ENCODE data around the gene TPP1.

The TPP1 gene

GRCh38 chr11:6646071-6646470, 26.8 kb upstream of the TPP1 start:
- TF ChIP-seq ZNF8 (CRISPR knock-in tag; IDR thresholded peaks at IDR 0.05): no peak
- no peak for TF ChIP-seq ZFP3 (CRISPR knock-in tag; IDR thresholded peaks at IDR 0.05)
- no peak for TF ChIP-seq BACH2 (CRISPR knock-in tag; IDR thresholded peaks at IDR 0.05; ENCODE audit: borderline replicate concordance)
- TF ChIP-seq ZNF70 (CRISPR knock-in tag; IDR thresholded peaks at IDR 0.05): no peak
- TF ChIP-seq ZC3H10 (CRISPR knock-in tag; IDR thresholded peaks at IDR 0.05): no peak
- TF ChIP-seq ESRRG (CRISPR knock-in tag; IDR thresholded peaks at IDR 0.05): no peak
- no peak for TF ChIP-seq RARB (CRISPR knock-in tag; IDR thresholded peaks at IDR 0.05)
- TF ChIP-seq ZFP30 (CRISPR knock-in tag; IDR thresholded peaks at IDR 0.05): no peak
- TF ChIP-seq ZNF565 (CRISPR knock-in tag; conservative IDR thresholded peaks at IDR 0.05; ENCODE audit: low read depth): no peak
- TF ChIP-seq SNAI2 (CRISPR knock-in tag; IDR thresholded peaks at IDR 0.05): no peak
- TF ChIP-seq, protein P1, sequence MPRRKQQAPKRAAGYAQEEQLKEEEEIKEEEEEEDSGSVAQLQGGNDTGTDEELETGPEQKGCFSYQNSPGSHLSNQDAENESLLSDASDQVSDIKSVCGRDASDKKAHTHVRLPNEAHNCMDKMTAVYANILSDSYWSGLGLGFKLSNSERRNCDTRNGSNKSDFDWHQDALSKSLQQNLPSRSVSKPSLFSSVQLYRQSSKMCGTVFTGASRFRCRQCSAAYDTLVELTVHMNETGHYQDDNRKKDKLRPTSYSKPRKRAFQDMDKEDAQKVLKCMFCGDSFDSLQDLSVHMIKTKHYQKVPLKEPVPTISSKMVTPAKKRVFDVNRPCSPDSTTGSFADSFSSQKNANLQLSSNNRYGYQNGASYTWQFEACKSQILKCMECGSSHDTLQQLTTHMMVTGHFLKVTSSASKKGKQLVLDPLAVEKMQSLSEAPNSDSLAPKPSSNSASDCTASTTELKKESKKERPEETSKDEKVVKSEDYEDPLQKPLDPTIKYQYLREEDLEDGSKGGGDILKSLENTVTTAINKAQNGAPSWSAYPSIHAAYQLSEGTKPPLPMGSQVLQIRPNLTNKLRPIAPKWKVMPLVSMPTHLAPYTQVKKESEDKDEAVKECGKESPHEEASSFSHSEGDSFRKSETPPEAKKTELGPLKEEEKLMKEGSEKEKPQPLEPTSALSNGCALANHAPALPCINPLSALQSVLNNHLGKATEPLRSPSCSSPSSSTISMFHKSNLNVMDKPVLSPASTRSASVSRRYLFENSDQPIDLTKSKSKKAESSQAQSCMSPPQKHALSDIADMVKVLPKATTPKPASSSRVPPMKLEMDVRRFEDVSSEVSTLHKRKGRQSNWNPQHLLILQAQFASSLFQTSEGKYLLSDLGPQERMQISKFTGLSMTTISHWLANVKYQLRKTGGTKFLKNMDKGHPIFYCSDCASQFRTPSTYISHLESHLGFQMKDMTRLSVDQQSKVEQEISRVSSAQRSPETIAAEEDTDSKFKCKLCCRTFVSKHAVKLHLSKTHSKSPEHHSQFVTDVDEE (CRISPR knock-in tag; IDR thresholded peaks at IDR 0.05): no peak
- TF ChIP-seq, protein P2, sequence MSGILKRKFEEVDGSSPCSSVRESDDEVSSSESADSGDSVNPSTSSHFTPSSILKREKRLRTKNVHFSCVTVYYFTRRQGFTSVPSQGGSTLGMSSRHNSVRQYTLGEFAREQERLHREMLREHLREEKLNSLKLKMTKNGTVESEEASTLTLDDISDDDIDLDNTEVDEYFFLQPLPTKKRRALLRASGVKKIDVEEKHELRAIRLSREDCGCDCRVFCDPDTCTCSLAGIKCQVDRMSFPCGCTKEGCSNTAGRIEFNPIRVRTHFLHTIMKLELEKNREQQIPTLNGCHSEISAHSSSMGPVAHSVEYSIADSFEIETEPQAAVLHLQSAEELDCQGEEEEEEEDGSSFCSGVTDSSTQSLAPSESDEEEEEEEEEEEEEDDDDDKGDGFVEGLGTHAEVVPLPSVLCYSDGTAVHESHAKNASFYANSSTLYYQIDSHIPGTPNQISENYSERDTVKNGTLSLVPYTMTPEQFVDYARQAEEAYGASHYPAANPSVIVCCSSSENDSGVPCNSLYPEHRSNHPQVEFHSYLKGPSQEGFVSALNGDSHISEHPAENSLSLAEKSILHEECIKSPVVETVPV (CRISPR knock-in tag; IDR thresholded peaks at IDR 0.05): no peak
- TF ChIP-seq TCF4 (CRISPR knock-in tag; IDR thresholded peaks at IDR 0.05; ENCODE audit: borderline replicate concordance): no peak
- ATAC-seq: peak; percentile 9; the same call in 1 of the 3 replicates

DNA sequence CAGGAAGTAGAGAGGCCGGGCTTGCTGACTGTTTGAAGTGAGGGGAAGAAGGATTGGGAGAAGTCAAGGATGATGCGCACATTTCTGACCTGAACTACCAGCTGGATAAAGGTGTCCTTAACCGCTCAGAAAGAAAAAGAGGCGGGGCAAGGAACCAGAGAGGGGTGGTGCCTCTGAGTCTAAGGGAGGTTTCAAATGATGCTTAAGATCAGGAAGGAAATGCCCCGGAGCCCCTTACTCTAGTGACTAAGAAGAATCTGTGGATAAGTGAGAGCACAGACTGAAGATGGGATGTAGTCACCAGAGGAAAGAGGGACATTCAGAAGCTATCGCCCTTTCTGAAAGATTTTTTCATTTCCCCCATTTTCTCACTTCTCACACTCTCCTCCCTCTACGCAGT, 23.7 kb upstream of the TPP1 start:
- TF ChIP-seq ESRRG (CRISPR knock-in tag; IDR thresholded peaks at IDR 0.05) (no peak), ZC3H10 (CRISPR knock-in tag; IDR thresholded peaks at IDR 0.05) (no peak)
- no peak for ATAC-seq

DNA sequence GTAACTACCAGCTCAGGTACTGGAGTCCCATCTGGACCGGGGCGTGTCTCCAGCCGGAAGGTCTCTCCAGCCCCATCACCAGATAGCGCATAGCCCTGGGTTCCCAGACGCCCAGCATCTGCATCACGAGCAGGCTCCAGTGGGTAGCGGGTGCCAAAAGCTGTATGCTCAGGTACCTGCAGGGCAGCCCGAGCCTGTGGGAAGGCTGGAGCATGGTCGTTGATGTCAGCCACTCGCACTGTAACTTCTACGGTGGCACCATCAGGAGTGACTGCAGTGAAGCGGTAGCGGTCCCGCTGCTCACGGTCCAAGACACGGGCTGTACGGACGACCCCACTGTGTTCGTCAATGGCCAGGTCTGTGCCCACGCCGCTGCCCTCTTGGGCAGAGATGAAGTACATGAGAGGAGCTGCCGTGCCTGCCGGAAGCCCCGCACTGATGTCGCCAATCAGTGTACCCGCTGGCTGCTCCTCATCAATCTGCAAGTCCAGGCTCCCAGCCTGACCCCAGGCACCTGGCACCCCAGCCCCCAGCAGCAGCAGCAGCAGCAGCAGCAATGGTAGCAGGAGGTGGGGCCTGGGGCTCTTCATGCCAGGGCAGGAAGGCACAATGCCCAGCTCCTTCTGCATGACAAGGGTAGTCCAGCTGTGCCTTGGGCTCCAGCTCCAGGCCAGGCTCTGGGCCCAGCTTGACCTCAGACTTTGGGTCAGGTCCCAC, 21.9 kb upstream of the TPP1 start:
- no peak for ATAC-seq
- TF ChIP-seq ISL1 (CRISPR knock-in tag; IDR thresholded peaks at IDR 0.05) (no peak), SNAI2 (CRISPR knock-in tag; IDR thresholded peaks at IDR 0.05) (no peak), RARB (CRISPR knock-in tag; IDR thresholded peaks at IDR 0.05) (no peak), ZFP3 (CRISPR knock-in tag; IDR thresholded peaks at IDR 0.05) (no peak), ZFP30 (CRISPR knock-in tag; IDR thresholded peaks at IDR 0.05) (no peak), TCF4 (CRISPR knock-in tag; IDR thresholded peaks at IDR 0.05; ENCODE audit: borderline replicate concordance) (no peak), CSDC2 (CRISPR knock-in tag; IDR thresholded peaks at IDR 0.05) (no peak), TOX (CRISPR knock-in tag; IDR thresholded peaks at IDR 0.05; ENCODE audit: borderline replicate concordance) (no peak)
- TF ChIP-seq, protein P2 (CRISPR knock-in tag; IDR thresholded peaks at IDR 0.05): no peak

DNA sequence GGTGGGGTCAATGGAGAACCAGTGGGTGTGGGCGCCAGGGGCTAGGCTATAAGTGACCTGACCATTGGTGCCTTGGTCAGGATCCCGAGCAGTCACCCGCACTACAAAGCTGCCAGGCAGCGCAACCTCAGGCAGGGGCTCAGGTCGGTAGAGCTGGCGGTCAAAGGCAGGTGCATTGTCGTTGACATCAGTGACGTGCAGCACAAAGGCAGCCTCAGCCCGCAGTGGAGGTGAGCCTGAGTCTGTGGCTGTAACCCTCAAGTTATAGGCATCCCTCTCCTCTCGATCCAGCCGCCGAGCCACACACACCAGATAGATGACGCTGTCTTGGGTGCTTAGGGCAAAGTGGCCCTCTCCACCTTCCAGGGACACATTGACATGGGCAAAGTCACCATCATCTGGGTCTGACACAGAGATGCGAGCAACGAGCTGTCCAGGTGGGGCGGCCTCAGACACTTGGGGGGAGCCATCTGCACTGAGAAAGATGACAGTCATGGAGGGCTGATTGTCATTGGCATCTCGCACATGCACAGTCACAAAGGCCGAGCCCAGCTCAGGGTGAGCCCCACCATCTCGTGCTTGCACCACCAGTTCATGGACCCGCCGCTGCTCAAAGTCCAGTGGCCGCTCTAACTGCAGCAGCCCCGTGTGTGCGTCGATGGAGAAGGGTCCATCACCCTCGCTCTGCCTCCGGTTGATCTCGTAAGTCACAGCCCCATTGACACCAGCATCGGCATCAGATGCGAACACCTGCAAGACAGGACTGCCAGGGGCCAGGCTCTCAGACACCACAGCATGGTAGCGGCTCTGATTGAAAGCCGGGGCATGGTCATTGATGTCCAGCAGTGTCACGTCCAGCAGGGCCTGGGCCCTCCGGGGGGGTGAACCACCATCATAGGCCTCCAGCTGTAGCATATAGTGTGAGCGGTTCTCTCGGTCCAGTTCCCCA, 21.1 kb upstream of the TPP1 start:
- no peak for ATAC-seq
- TF ChIP-seq ZFP30 (CRISPR knock-in tag; IDR thresholded peaks at IDR 0.05) (no peak), ZFP3 (CRISPR knock-in tag; IDR thresholded peaks at IDR 0.05) (no peak), ZNF565 (CRISPR knock-in tag; conservative IDR thresholded peaks at IDR 0.05; ENCODE audit: low read depth) (no peak), CSDC2 (CRISPR knock-in tag; IDR thresholded peaks at IDR 0.05) (no peak), ESRRG (CRISPR knock-in tag; IDR thresholded peaks at IDR 0.05) (no peak), ZNF70 (CRISPR knock-in tag; IDR thresholded peaks at IDR 0.05) (no peak), ISL1 (CRISPR knock-in tag; IDR thresholded peaks at IDR 0.05) (no peak), GLIS3 (CRISPR knock-in tag; IDR thresholded peaks at IDR 0.05) (no peak), PPARA (CRISPR knock-in tag; IDR thresholded peaks at IDR 0.05; ENCODE audit: borderline replicate concordance) (no peak), SNAI2 (CRISPR knock-in tag; IDR thresholded peaks at IDR 0.05) (no peak), ZNF8 (CRISPR knock-in tag; IDR thresholded peaks at IDR 0.05) (no peak), ARNTL (CRISPR knock-in tag; IDR thresholded peaks at IDR 0.05; ENCODE audit: borderline replicate concordance, low read depth) (no peak), RARB (CRISPR knock-in tag; IDR thresholded peaks at IDR 0.05) (no peak)
- TF ChIP-seq, protein P2 (CRISPR knock-in tag; IDR thresholded peaks at IDR 0.05): no peak
- TF ChIP-seq, protein P1 (CRISPR knock-in tag; IDR thresholded peaks at IDR 0.05): no peak
- TF ChIP-seq, protein P3, sequence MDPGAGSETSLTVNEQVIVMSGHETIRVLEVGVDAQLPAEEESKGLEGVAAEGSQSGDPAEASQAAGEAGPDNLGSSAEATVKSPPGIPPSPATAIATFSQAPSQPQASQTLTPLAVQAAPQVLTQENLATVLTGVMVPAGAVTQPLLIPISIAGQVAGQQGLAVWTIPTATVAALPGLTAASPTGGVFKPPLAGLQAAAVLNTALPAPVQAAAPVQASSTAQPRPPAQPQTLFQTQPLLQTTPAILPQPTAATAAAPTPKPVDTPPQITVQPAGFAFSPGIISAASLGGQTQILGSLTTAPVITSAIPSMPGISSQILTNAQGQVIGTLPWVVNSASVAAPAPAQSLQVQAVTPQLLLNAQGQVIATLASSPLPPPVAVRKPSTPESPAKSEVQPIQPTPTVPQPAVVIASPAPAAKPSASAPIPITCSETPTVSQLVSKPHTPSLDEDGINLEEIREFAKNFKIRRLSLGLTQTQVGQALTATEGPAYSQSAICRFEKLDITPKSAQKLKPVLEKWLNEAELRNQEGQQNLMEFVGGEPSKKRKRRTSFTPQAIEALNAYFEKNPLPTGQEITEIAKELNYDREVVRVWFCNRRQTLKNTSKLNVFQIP (CRISPR knock-in tag; IDR thresholded peaks at IDR 0.05; ENCODE audit: borderline replicate concordance, low read depth): no peak
